Measurements from ENCODE around the gene ARHGEF12.

ARHGEF12 gene

GRCh38 chr11:120339394-120339890 lies 3.2 kb downstream of the ARHGEF12 start:
- peak; percentile 38 for DNase-seq (ENCODE audit: low spot score)

- DNase-seq (ENCODE audit: low spot score), result no peak
Measured at GRCh38 chr11:120340529-120340928, 4.3 kb downstream of the ARHGEF12 start.

- no peak for DNase-seq (ENCODE audit: low spot score)
Measured at GRCh38 chr11:120342226-120342625, 6.0 kb downstream of the ARHGEF12 start.

GRCh38 chr11:120342678-120343077 lies 6.5 kb downstream of the ARHGEF12 start:
- DNase-seq (ENCODE audit: low spot score), result no peak

- DNase-seq (ENCODE audit: low spot score), result no peak
Measured at GRCh38 chr11:120343429-120343828, 7.2 kb downstream of the ARHGEF12 start.

GRCh38 chr11:120344302-120345004 lies 8.2 kb downstream of the ARHGEF12 start:
- DNase-seq (ENCODE audit: low spot score), result no peak

- DNase-seq (ENCODE audit: low spot score), result no peak
Measured at GRCh38 chr11:120346233-120346632, 10.0 kb downstream of the ARHGEF12 start.

GRCh38 chr11:120350637-120351036 lies 14.4 kb downstream of the ARHGEF12 start:
- no peak for DNase-seq (ENCODE audit: low spot score)

GRCh38 chr11:120352405-120352804 lies 16.2 kb downstream of the ARHGEF12 start:
- no peak for DNase-seq (ENCODE audit: low spot score)

GRCh38 chr11:120354068-120354467 lies 17.9 kb downstream of the ARHGEF12 start:
- no peak for DNase-seq (ENCODE audit: low spot score)

- no peak for DNase-seq (ENCODE audit: low spot score)
Measured at GRCh38 chr11:120354779-120355178, 18.6 kb downstream of the ARHGEF12 start.

GRCh38 chr11:120357620-120358019 lies 21.4 kb downstream of the ARHGEF12 start:
- DNase-seq (ENCODE audit: low spot score), result no peak

- no peak for DNase-seq (ENCODE audit: low spot score)
Measured at GRCh38 chr11:120358729-120359128, 22.5 kb downstream of the ARHGEF12 start.

- DNase-seq (ENCODE audit: low spot score), result no peak
Measured at GRCh38 chr11:120363436-120363835, 27.2 kb downstream of the ARHGEF12 start.

- DNase-seq (ENCODE audit: low spot score), result no peak
Measured at GRCh38 chr11:120365512-120365911, 29.3 kb downstream of the ARHGEF12 start.

GRCh38 chr11:120372296-120372695 lies 36.1 kb downstream of the ARHGEF12 start:
- DNase-seq (ENCODE audit: low spot score), result no peak

GRCh38 chr11:120375076-120375475 lies 38.9 kb downstream of the ARHGEF12 start:
- no peak for DNase-seq (ENCODE audit: low spot score)

- no peak for DNase-seq (ENCODE audit: low spot score)
Measured at GRCh38 chr11:120376547-120377182, 40.5 kb downstream of the ARHGEF12 start.

- DNase-seq (ENCODE audit: low spot score), result no peak
Measured at GRCh38 chr11:120378474-120378873, 42.3 kb downstream of the ARHGEF12 start.

- DNase-seq (ENCODE audit: low spot score), result no peak
Measured at GRCh38 chr11:120381401-120381800, 45.2 kb downstream of the ARHGEF12 start.

GRCh38 chr11:120383518-120384155 lies 47.4 kb downstream of the ARHGEF12 start:
- DNase-seq (ENCODE audit: low spot score), result no peak

- DNase-seq (ENCODE audit: low spot score), result no peak
Measured at GRCh38 chr11:120384476-120384875, 48.3 kb downstream of the ARHGEF12 start.

- DNase-seq (ENCODE audit: low spot score), result peak; percentile 82
Measured at GRCh38 chr11:120385110-120385509, 48.9 kb downstream of the ARHGEF12 start.
